ENCODE data around the gene CDR2. TPM values are rescaled to one million over a fixed set of nuclear protein-coding genes. Genes with fewer than 3 reads are reported as not detected.

Gene CDR2
- total RNA-seq, 1 donor from 2014 or later: 33.9 TPM

- intact Hi-C loops (cut with DNase I): no loop called here
- TF ChIP-seq, protein P1, sequence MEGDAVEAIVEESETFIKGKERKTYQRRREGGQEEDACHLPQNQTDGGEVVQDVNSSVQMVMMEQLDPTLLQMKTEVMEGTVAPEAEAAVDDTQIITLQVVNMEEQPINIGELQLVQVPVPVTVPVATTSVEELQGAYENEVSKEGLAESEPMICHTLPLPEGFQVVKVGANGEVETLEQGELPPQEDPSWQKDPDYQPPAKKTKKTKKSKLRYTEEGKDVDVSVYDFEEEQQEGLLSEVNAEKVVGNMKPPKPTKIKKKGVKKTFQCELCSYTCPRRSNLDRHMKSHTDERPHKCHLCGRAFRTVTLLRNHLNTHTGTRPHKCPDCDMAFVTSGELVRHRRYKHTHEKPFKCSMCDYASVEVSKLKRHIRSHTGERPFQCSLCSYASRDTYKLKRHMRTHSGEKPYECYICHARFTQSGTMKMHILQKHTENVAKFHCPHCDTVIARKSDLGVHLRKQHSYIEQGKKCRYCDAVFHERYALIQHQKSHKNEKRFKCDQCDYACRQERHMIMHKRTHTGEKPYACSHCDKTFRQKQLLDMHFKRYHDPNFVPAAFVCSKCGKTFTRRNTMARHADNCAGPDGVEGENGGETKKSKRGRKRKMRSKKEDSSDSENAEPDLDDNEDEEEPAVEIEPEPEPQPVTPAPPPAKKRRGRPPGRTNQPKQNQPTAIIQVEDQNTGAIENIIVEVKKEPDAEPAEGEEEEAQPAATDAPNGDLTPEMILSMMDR (IDR thresholded peaks at IDR 0.05): no peak
- no peak for TF ChIP-seq POLR2A (IDR thresholded peaks at IDR 0.05)
- TF ChIP-seq POLR2AphosphoS5 (IDR thresholded peaks at IDR 0.05; ENCODE audit: insufficient read depth in 1 of 2, low read depth in 1 of 2): no peak
Observed at GRCh38 chr16:22323173-22323958, 51.1 kb downstream of the CDR2 start.

GRCh38 chr16:22322741-22323140, 51.7 kb downstream of the CDR2 start:
- H3K36me3 ChIP-seq: peaks cover 0 to 58% of the 10 kb centered on the region in 2 donors
- intact Hi-C loops (cut with DNase I): no loop called here
- peak in 1 of 2 donors; percentile 49 for DNase-seq (ENCODE audit: extremely low spot score in 2 of 2)
- H3K9me3 ChIP-seq: no peaks in the 10 kb centered on the region
- no peak for TF ChIP-seq POLR2A (IDR thresholded peaks at IDR 0.05)
- TF ChIP-seq POLR2AphosphoS5 (IDR thresholded peaks at IDR 0.05; ENCODE audit: insufficient read depth in 1 of 2, low read depth in 1 of 2): no peak
- peaks cover 10% of the 10 kb centered on the region for H3K4me1 ChIP-seq
- no peak overlapping the region for H3K4me3 ChIP-seq
- H3K27me3 ChIP-seq: no peaks in the 10 kb centered on the region
- no peak overlapping the region for H3K27ac ChIP-seq

More at GRCh38 chr16:22323173-22323958, 51.1 kb downstream of the CDR2 start:
- H3K4me3 ChIP-seq: no peak overlapping the region
- no peaks in the 10 kb centered on the region for H3K9me3 ChIP-seq
- no peaks in the 10 kb centered on the region for H3K27me3 ChIP-seq
- H3K36me3 ChIP-seq: peaks cover 0 to 59% of the 10 kb centered on the region in 2 donors
- H3K4me1 ChIP-seq: peaks cover 10% of the 10 kb centered on the region
- peak in 1 of 2 donors; percentile 70 for DNase-seq (ENCODE audit: extremely low spot score in 2 of 2)
- no peak overlapping the region for H3K27ac ChIP-seq

DNA sequence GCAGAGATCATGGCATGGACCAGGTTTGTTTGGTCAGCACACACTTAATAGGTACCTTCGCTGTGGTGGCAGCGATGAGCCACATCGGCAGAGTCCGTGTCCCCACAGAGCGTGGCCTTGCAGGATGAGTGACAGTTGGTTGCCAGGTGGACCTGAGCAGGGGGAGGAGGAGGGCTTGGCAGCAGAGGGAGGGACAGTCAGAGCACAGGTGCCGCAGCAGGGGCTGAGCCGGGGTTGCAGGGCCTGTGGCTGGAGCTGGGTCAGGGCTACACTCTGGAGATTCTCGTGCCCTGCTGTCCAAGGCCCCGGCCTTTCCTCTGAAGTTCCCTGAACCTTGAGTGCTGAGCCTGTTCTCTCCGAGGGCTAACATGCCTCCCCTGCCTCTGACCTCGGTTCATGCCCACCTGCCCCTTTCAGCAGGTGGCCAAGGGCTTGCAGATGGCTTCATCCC, 52.4 kb downstream of the CDR2 start:
- H3K27me3 ChIP-seq: no peaks in the 10 kb centered on the region
- no peaks in the 10 kb centered on the region for H3K9me3 ChIP-seq
- H3K4me1 ChIP-seq: peaks cover 10% of the 10 kb centered on the region
- intact Hi-C loops (cut with DNase I): no loop called here
- peaks cover 0 to 59% of the 10 kb centered on the region in 2 donors for H3K36me3 ChIP-seq
- TF ChIP-seq POLR2AphosphoS5 (IDR thresholded peaks at IDR 0.05; ENCODE audit: insufficient read depth in 1 of 2, low read depth in 1 of 2): no peak
- no peak for TF ChIP-seq POLR2A (IDR thresholded peaks at IDR 0.05)
- TF ChIP-seq, protein P1 (IDR thresholded peaks at IDR 0.05): no peak
- no peak overlapping the region for H3K27ac ChIP-seq
- no peak overlapping the region for H3K4me3 ChIP-seq
- DNase-seq (ENCODE audit: extremely low spot score in 2 of 2): peak in 1 of 2 donors; percentile 90

GRCh38 chr16:22321340-22322001, 52.9 kb downstream of the CDR2 start:
- no peaks in the 10 kb centered on the region for H3K27me3 ChIP-seq
- intact Hi-C loops (cut with DNase I): no loop called here
- peaks cover 0 to 59% of the 10 kb centered on the region in 2 donors for H3K36me3 ChIP-seq
- DNase-seq (ENCODE audit: extremely low spot score in 2 of 2): peak in 1 of 2 donors; percentile 81
- H3K4me3 ChIP-seq: no peak overlapping the region
- H3K4me1 ChIP-seq: peaks cover 6% of the 10 kb centered on the region
- no peaks in the 10 kb centered on the region for H3K9me3 ChIP-seq
- TF ChIP-seq POLR2A (IDR thresholded peaks at IDR 0.05) (no peak), POLR2AphosphoS5 (IDR thresholded peaks at IDR 0.05; ENCODE audit: insufficient read depth in 1 of 2, low read depth in 1 of 2) (peak in 1 of 2 donors; percentile 20)
- TF ChIP-seq, protein P1 (IDR thresholded peaks at IDR 0.05): peak; percentile 73 to 95 (median 93)
- H3K27ac ChIP-seq: no peak overlapping the region

GRCh38 chr16:22320572-22321339, 53.7 kb downstream of the CDR2 start:
- Histone ChIP-seq H3K27me3 (no peaks in the 10 kb centered on the region), H3K4me3 (no peak overlapping the region), H3K36me3 (peaks cover 0 to 59% of the 10 kb centered on the region in 2 donors), H3K9me3 (no peaks in the 10 kb centered on the region), H3K4me1 (peaks cover 6% of the 10 kb centered on the region), H3K27ac (no peak overlapping the region)
- intact Hi-C loops (cut with DNase I): no loop called here
- peak in 1 of 2 donors; percentile 20 for DNase-seq (ENCODE audit: extremely low spot score in 2 of 2)
- no peak for TF ChIP-seq POLR2AphosphoS5 (IDR thresholded peaks at IDR 0.05; ENCODE audit: insufficient read depth in 1 of 2, low read depth in 1 of 2)
- TF ChIP-seq, protein P1 (IDR thresholded peaks at IDR 0.05): no peak
- no peak for TF ChIP-seq POLR2A (IDR thresholded peaks at IDR 0.05)
